Immature natural killer cell (primary cell): ENCODE measurements around the gene USF1. TPM values are rescaled to one million over a fixed set of nuclear protein-coding genes. Genes with fewer than 3 reads are reported as not detected.
"Not testable (repeated sequence)": the region's sequence is repeated elsewhere in the genome, so short reads cannot be mapped to it uniquely, and the experiment has no call there.

Experiments
- DNase-seq, 3 donors: peaks; one replicate each; pipeline ENCODE4 v3.0.0; 2022; ENCODE audit warnings: mixed read lengths in 1 of 3
- H3K27ac Mint-ChIP-seq, 6 donors: one replicate each; pipeline ENCODE4 v1.8.0; 2020; ENCODE audit warnings: mixed read lengths in 6 of 6, mild to moderate bottlenecking in 5 of 6, inconsistent platforms in 4 of 6, moderate library complexity in 3 of 6
- H3K27me3 Mint-ChIP-seq, 3 donors: one replicate each; pipeline ENCODE4 v1.8.0; 2020 to 2021; ENCODE audit warnings: low read depth in 3 of 3, mild to moderate bottlenecking in 3 of 3, mixed read lengths in 3 of 3, moderate library complexity in 3 of 3, inconsistent platforms in 1 of 3
- H3K36me3 Mint-ChIP-seq, 3 donors: one replicate each; pipeline ENCODE4 v1.8.0; 2020; ENCODE audit warnings: mixed read lengths in 3 of 3, inconsistent platforms in 2 of 3, mild to moderate bottlenecking in 2 of 3
- H3K4me1 Mint-ChIP-seq, 2 donors: one replicate each; pipeline ENCODE4 v1.8.0; 2020; ENCODE audit warnings: inconsistent platforms in 2 of 2, mild to moderate bottlenecking in 2 of 2, mixed read lengths in 2 of 2, moderate library complexity in 1 of 2
- H3K4me3 Mint-ChIP-seq, 5 donors: one replicate each; pipeline ENCODE4 v1.8.0; 2020; ENCODE audit warnings: mild to moderate bottlenecking in 5 of 5, mixed read lengths in 5 of 5, inconsistent platforms in 3 of 5, moderate library complexity in 3 of 5
- H3K9me3 Mint-ChIP-seq, 6 donors: one replicate each; pipeline ENCODE4 v1.8.0; 2020; ENCODE audit warnings: mild to moderate bottlenecking in 6 of 6, mixed read lengths in 6 of 6, inconsistent platforms in 4 of 6, moderate library complexity in 3 of 6
- polyA plus RNA-seq, 3 donors: library from polyadenylated mRNA; unstranded; fragments of 300-500 nt; fragmentation: Illumina TruSeq; gene quantifications; one replicate each; pipeline ENCODE4 v1.2.3, GENCODE V29; 2021

The USF1 gene
- polyA plus RNA-seq, 3 donors from 2014 or later, result 7.9 to 12.2 TPM; not detected in 1

DNA sequence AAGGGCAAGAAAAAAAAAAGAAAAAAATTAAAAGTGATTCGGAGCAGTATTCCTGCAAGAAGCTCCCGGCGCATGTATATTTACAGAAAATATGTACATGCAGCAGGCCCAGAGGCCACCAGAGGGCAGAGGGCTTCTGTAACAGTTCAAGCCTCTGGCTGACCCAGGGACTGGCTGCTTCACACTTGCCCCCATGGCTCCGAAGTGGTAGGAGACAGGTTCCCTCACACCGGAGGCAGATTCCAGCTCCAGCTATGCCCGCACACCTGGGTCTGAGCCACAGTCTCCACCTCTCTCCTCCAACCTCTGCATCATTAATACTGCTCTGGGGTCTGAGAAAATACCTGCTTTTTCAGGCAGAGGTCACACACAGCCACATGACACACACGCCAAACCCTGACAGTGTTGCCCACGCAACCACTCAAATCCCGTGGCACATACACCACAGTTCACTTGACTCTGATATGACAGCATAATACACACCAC, 26.2 kb upstream of the USF1 start:
- Mint-ChIP-seq H3K9me3 (no peaks in the 10 kb centered on the region), H3K27me3 (peaks cover 12 to 27% (median 13%) of the 10 kb centered on the region in 3 donors), H3K36me3 (peaks cover under 1 to 10% (median 4%) of the 10 kb centered on the region in 3 donors), H3K27ac (peak overlapping the region; percentile 61 to 98 (median 96)), H3K4me1 (peaks cover 41 to 54% of the 10 kb centered on the region in 2 donors), H3K4me3 (peak overlapping the region in 3 of 5 donors; percentile 18 to 46 (median 35))
- DNase-seq, result peak; percentile 60 to 63 (median 60)

DNA sequence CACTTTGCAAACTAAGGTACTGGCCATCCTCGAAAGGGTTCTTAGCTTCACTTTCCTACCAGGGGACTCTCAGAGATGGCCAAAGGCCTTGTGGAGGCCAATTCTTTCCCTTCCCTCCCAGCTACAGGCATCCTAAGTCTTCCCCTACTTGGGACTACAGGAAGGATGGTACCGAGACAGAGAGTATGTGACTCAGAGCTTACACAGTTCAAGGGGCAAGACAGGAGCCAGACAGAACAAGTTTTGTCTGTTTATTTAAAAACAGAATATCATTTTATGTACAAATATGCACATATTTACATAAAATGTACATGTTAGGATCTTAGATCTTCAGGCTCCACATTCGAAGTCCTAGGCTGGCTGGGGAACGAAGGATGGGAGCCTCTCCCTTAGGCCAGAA, 25.0 kb upstream of the USF1 start:
- H3K9me3 Mint-ChIP-seq, result no peaks in the 10 kb centered on the region
- H3K36me3 Mint-ChIP-seq, result peaks cover 8 to 14% (median 8%) of the 10 kb centered on the region in 3 donors
- H3K27me3 Mint-ChIP-seq, result peaks cover 12 to 27% (median 15%) of the 10 kb centered on the region in 3 donors
- peak overlapping the region in 2 of 5 donors; percentile 29 to 44 for H3K4me3 Mint-ChIP-seq
- peaks cover 51 to 65% of the 10 kb centered on the region in 2 donors for H3K4me1 Mint-ChIP-seq
- H3K27ac Mint-ChIP-seq, result peak overlapping the region; percentile 94 to 98 (median 97)
- no peak for DNase-seq

DNA sequence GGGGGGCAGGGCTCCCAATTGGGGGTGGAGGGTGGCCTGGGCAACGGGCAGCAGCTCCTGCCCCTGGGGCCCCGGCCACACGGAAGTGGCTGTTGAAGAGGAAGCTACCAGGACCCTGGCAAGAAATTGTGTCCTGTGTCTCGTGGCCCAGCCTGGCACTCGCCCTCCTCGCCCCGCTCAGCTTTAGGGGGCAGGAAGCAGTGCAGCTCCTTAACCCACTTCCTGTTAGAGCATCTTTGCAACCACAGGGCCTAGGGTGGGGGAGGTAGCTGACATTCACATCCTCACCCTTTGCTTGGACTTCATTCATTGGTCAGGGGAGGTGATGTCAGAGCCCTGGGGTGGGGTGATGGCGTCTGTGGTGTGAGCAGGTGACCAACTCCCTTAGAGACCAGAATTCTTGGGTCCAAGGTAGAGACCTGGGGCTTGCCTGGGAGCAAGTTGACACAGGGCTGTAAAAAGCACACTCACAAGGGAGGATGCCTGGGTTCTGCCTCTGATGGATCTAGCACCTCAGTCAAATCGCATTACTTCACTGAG, 24.0 kb upstream of the USF1 start, which contains the start of gene ARHGAP30:
TSS of gene ARHGAP30 (minus strand) at position 161 of the 540 bp plus-strand sequence. CDS start 267 bp downstream, outside the sequence.
- peaks cover 60 to 73% of the 10 kb centered on the region in 2 donors for H3K4me1 Mint-ChIP-seq
- H3K27me3 Mint-ChIP-seq, result peaks cover 12 to 27% (median 15%) of the 10 kb centered on the region in 3 donors

DNA sequence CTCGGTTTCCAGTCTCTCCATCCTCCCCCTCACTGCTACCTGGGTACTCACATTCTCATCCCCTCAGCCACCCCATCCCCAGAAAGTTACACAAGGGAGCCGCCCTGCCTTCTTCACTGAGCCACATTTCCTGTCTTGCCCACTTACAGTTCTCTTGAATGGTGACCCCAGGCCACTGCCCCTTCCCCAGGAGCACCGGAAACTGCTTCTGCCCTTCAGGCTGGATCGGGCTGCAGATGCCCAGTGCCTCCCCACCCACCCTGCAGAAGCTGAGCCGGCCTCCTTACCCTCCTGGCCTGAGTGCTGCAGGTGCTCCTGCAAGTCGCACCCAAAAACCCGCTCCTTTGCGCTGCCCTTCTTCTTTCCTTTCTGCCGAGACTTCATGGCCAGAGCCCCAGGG, 23.5 kb upstream of the USF1 start:
- peak in 1 of 3 donors; percentile 24 for DNase-seq
- Mint-ChIP-seq H3K36me3 (peaks cover 11 to 19% (median 13%) of the 10 kb centered on the region in 3 donors), H3K27ac (peak overlapping the region; percentile 94 to 98 (median 97)), H3K4me1 (peaks cover 66 to 77% of the 10 kb centered on the region in 2 donors), H3K4me3 (peak overlapping the region; percentile 91 to 100 (median 97)), H3K27me3 (peaks cover 12 to 27% (median 15%) of the 10 kb centered on the region in 3 donors), H3K9me3 (no peaks in the 10 kb centered on the region)

More for the DNA sequence above, 24.0 kb upstream of the USF1 start, which contains the start of gene ARHGAP30:
- peak; percentile 93 to 95 (median 94) for DNase-seq
- peak within 1 kb of the TSS; percentile 94 to 98 (median 97) for H3K27ac Mint-ChIP-seq
- no peaks in the 10 kb centered on the region for H3K9me3 Mint-ChIP-seq
- peaks cover 8 to 14% (median 8%) of the 10 kb centered on the region in 3 donors for H3K36me3 Mint-ChIP-seq
- H3K4me3 Mint-ChIP-seq, result peak within 1 kb of the TSS; percentile 91 to 100 (median 97)

DNA sequence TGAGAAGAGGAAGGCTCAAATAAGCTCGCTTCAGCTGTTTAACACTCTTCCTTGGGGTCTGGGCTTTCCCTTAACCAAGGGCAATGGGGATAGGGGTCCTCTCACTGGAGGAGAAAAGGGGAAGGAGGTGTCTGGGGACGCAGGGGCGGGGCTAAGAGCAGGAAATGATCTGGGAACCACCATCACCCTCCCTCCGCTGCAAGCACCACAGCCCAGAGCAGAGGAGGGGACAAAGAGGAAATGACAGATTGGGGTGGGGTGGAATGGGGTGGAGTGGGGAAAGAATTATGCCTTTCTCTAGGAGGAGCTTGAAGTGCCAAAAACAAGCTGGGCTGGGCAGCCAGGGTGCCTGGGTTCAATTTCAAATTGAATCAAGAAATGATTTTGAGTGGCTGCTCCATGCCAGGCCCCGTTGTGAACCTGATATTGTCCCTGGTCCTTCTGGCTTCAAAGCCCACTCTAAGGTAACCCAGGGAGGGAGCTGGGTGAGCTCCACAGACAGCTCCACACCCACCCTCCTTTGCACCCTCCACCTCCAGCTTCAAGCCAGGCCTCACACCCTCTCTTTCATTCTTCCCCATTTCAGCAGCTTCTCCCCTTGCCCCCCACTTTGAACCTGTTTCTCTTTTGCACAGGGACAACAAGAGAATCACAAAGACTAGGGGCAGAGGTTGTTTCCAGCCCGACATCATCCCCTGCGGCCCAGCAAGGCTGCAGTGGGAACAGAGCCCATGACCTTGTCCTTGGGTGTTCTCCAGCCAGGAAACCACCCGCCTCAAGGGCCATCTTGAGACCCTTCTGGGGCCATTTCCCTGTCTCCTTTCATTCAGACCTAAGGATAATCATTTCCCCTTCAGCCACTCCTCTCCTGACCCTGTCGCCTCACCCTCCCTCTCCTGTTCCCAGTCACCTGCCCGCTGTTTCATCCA, 22.8 kb upstream of the USF1 start:
- Mint-ChIP-seq H3K36me3 (peaks cover 11 to 22% (median 18%) of the 10 kb centered on the region in 3 donors), H3K9me3 (no peaks in the 10 kb centered on the region), H3K4me1 (peaks cover 72 to 80% of the 10 kb centered on the region in 2 donors), H3K27ac (peak overlapping the region; percentile 94 to 98 (median 97)), H3K27me3 (peaks cover 12 to 27% (median 15%) of the 10 kb centered on the region in 3 donors), H3K4me3 (peak overlapping the region; percentile 91 to 100 (median 97))
- peak; percentile 86 to 88 (median 86) for DNase-seq

DNA sequence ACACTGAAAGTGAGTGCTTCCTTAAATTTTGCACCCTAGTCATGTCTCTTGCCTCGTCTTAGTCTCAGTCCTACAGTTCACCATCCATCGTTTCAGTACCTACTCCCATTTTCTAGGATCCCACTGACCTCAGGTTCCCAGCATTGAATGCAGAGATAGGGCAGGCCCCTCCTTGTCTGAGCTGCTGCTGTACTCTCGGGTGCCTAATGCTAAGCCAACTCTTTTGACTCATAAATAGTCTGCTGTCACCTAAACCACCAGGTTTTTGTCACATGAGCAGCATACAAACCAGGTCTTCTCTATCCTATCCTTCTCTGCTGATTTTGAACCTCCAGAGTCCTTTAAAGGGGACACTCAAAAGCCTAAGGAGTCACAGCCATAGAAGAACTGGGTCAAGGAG, 20.9 kb upstream of the USF1 start:
- Mint-ChIP-seq H3K27me3 (peaks cover 9 to 25% (median 15%) of the 10 kb centered on the region in 3 donors), H3K36me3 (peaks cover 19 to 29% (median 25%) of the 10 kb centered on the region in 3 donors), H3K27ac (peak overlapping the region; percentile 94 to 98 (median 97)), H3K4me3 (peak overlapping the region; percentile 91 to 100 (median 97)), H3K4me1 (peaks cover 83 to 88% of the 10 kb centered on the region in 2 donors), H3K9me3 (no peaks in the 10 kb centered on the region)
- DNase-seq, result peak; percentile 13 to 33 (median 32)

DNA sequence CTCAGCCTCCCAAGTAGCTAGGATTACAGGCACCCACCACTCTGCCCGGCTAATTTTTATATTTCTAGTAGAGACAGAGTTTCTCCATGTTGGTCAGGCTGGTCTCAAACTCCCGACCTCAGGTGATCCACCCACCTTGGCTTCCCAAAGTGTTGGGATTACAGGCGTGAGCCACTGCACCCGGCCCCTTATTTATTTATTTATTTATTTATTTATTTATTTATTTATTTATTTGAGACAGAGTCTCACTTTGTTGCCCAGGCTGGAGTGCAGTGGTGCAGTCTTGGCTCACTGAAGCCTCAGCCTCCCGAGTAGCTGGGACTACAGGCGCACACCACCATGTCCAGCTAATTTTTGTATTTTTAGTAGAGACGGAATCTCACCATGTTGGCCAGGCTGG, 19.9 kb upstream of the USF1 start:
- H3K4me3 Mint-ChIP-seq, result peak overlapping the region; percentile 78 to 100 (median 97)
- H3K9me3 Mint-ChIP-seq, DNase-seq: not testable (repeated sequence)
- H3K27me3 Mint-ChIP-seq, result peaks cover 8 to 25% (median 15%) of the 10 kb centered on the region in 3 donors
- H3K36me3 Mint-ChIP-seq, result peaks cover 19 to 29% (median 25%) of the 10 kb centered on the region in 3 donors
- H3K27ac Mint-ChIP-seq, result peak overlapping the region; percentile 94 to 98 (median 96)
- peaks cover 80 to 87% of the 10 kb centered on the region in 2 donors for H3K4me1 Mint-ChIP-seq

DNA sequence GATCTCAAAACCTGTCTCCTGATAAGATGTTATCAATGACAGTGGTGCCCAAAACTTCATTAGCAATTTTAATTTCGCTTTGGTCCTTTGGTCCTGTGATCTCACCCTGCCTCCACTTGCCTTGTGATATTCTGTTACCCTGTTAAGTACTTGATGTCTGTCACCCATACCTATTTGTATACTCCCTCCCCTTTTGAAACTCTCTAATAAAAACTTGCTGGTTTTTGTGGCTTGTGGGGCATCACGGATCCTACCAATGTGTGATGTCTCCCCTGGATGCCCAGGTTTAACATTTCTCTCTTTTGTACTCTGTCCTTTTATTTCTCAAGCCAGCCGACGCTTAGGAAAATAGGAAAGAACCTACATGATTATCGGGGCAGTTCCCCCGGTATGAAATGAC, 18.2 kb upstream of the USF1 start:
- peak overlapping the region; percentile 83 to 98 (median 94) for H3K27ac Mint-ChIP-seq
- peaks cover 86 to 93% of the 10 kb centered on the region in 2 donors for H3K4me1 Mint-ChIP-seq
- H3K36me3 Mint-ChIP-seq, result peaks cover 19 to 37% (median 21%) of the 10 kb centered on the region in 3 donors
- DNase-seq, result peak; percentile 43 to 50 (median 47)
- peak overlapping the region; percentile 73 to 91 (median 78) for H3K4me3 Mint-ChIP-seq
- peaks cover 3 to 11% (median 4%) of the 10 kb centered on the region in 3 donors for H3K27me3 Mint-ChIP-seq
- H3K9me3 Mint-ChIP-seq, result not testable (repeated sequence)

DNA sequence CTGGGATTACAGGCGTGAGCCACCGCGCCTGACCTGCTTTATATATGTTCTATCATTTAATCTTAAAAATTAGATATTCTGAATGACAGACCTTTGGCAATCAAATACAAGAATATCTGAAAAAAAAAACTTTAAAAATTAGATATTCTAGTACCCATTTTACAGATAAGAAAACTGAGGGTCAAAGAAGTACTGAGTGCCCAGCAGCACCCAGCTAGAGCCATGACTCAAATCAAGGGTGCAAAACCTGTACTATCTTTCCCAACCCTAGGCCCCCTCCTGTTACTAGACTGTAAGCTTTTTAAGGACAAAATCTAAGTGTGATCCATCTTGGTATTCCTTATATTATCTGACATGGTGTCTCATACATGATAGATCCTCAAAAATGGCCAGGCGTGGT, 15.6 kb upstream of the USF1 start:
- H3K27me3 Mint-ChIP-seq, result peaks cover 0 to 2% (median 0%) of the 10 kb centered on the region in 3 donors
- no peak for DNase-seq
- peaks cover 14 to 40% (median 20%) of the 10 kb centered on the region in 3 donors for H3K36me3 Mint-ChIP-seq
- peak overlapping the region in 5 of 6 donors; percentile 40 to 94 (median 80) for H3K27ac Mint-ChIP-seq
- H3K9me3 Mint-ChIP-seq, result no peaks in the 10 kb centered on the region
- H3K4me1 Mint-ChIP-seq, result peaks cover 78 to 82% of the 10 kb centered on the region in 2 donors
- peak overlapping the region in 3 of 5 donors; percentile 10 to 78 (median 62) for H3K4me3 Mint-ChIP-seq

DNA sequence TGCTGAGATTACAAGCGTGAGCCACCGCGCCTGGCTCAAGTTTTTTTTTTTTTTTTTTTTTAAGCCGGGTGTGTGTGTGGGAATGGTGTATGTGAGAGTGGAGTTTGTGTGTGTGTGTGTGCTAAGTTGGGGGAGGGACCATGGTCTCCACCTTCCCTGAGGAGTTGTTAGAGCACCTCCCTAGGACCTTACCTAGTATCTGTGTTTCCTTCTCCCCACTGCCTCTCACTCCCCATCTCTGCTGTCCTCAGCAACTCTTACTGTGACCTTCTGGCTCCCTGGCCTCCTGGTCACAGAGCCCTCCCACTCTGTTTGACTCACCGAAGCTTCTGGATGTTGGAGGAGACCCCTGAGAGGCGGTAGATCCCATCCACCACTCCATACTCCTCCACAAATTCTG, 13.5 kb upstream of the USF1 start:
- Mint-ChIP-seq H3K27ac (peak overlapping the region; percentile 79 to 89 (median 84)), H3K4me3 (peak overlapping the region in 3 of 5 donors; percentile 11 to 54 (median 48)), H3K4me1 (peaks cover 65 to 70% of the 10 kb centered on the region in 2 donors), H3K9me3 (no peaks in the 10 kb centered on the region), H3K36me3 (peaks cover 16 to 40% (median 22%) of the 10 kb centered on the region in 3 donors), H3K27me3 (peaks cover 0 to 5% (median 0%) of the 10 kb centered on the region in 3 donors)
- no peak for DNase-seq

DNA sequence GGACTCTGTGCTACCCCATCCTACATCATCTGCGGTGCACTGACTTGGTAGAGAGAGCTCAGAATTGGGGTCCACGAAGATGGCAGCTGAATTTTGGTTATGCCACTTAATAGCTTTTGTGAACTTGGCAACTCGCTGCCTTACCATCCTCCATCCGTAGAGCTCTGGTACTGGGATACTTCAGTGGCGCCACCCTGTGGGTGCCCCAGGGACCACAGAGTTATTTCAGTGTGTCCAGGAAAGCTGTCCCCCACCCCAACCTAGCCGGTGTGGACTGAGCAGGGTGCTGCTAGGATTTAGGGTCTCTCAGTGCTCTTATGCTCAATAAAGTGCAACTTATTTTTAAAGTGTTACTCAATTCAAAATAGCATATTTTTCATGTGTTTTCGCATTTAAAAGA, 9.0 kb upstream of the USF1 start:
- H3K27me3 Mint-ChIP-seq, result peaks cover 0 to 5% (median 2%) of the 10 kb centered on the region in 3 donors
- no peak overlapping the region for H3K4me3 Mint-ChIP-seq
- H3K27ac Mint-ChIP-seq, result peak overlapping the region in 2 of 6 donors; percentile 11 to 57
- no peak for DNase-seq
- peaks cover 24 to 53% (median 29%) of the 10 kb centered on the region in 3 donors for H3K36me3 Mint-ChIP-seq
- peaks cover 44 to 47% of the 10 kb centered on the region in 2 donors for H3K4me1 Mint-ChIP-seq
- H3K9me3 Mint-ChIP-seq, result no peaks in the 10 kb centered on the region

DNA sequence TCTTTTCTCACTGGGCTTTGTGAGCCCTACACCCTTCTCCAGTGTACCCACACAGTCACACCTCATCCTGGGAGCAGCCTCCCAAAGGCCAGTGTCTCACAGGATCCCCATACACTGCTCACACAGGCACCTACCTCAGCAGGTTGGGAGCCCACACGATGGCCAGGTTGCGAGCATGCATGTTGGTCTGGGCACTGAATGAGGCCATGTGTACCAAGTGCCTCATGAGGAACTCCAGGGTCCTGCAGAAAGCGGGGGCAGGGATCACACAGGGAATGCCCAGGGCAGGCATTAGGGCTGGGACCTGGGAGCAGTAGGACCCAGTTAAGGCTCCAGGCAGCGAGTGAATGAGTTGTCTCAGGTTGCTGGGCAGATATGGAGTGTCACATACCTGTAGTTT, 8.5 kb upstream of the USF1 start:
- H3K27ac Mint-ChIP-seq, result peak overlapping the region in 4 of 6 donors; percentile 11 to 45 (median 32)

DNA sequence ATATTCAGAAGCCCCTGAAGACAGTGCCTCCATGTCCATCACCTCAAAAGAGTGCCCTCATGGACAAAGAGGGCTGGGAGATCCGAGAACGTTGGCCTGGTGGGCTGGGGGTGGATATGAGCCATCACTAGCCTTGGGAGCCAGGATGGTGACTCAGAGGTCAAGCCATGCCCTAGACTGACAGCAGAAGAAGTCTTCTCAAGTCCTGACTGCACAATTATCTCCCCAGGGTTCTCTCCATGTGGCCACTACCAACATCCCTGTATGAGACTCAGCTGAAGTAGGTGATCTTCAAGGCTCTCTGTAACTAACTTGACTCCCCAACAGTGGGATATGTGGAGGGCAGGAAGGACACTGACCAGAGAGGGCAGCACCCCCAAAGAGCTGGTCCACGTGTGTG, 7.1 kb upstream of the USF1 start:
- H3K9me3 Mint-ChIP-seq, result no peaks in the 10 kb centered on the region
- peaks cover 42 to 46% of the 10 kb centered on the region in 2 donors for H3K4me1 Mint-ChIP-seq
- no peak for DNase-seq
- H3K4me3 Mint-ChIP-seq, result no peak overlapping the region
- peaks cover 2 to 5% (median 4%) of the 10 kb centered on the region in 3 donors for H3K27me3 Mint-ChIP-seq
- peak overlapping the region in 5 of 6 donors; percentile 46 to 90 (median 67) for H3K27ac Mint-ChIP-seq
- peaks cover 31 to 57% (median 34%) of the 10 kb centered on the region in 3 donors for H3K36me3 Mint-ChIP-seq

More for the DNA sequence above, 8.5 kb upstream of the USF1 start:
- DNase-seq, result no peak
- H3K36me3 Mint-ChIP-seq, result peaks cover 24 to 53% (median 29%) of the 10 kb centered on the region in 3 donors
- H3K4me3 Mint-ChIP-seq, result no peak overlapping the region
- peaks cover under 1 to 5% (median 2%) of the 10 kb centered on the region in 3 donors for H3K27me3 Mint-ChIP-seq
- H3K9me3 Mint-ChIP-seq, result no peaks in the 10 kb centered on the region
- peaks cover 39 to 42% of the 10 kb centered on the region in 2 donors for H3K4me1 Mint-ChIP-seq
